Activated CD8-positive, alpha-beta memory T cell treated with anti-CD3 and anti-CD28 coated beads, Interleukin-2, amount 50 U/mL, for 4 hours (primary cell): ENCODE measurements around the gene MLYCD.

Experiments
- DNase-seq: peaks from one replicate; pipeline ENCODE4 v3.0.0-alpha.2; 2020

Gene MLYCD

GRCh38 chr16:83899978-83900377 is 1.1 kb downstream of the MLYCD start:
- DNase-seq = no peak

- DNase-seq = no peak
Measured at GRCh38 chr16:83900571-83900970, 1.7 kb downstream of the MLYCD start.

- DNase-seq = no peak
Measured at GRCh38 chr16:83901101-83901500, 2.2 kb downstream of the MLYCD start.

GRCh38 chr16:83903751-83904150 is 4.8 kb downstream of the MLYCD start:
- no peak for DNase-seq

GRCh38 chr16:83906683-83907082 is 7.8 kb downstream of the MLYCD start:
- no peak for DNase-seq

GRCh38 chr16:83907111-83907510 is 8.2 kb downstream of the MLYCD start:
- DNase-seq = no peak

GRCh38 chr16:83907631-83908250 is 8.8 kb downstream of the MLYCD start:
- DNase-seq = no peak

GRCh38 chr16:83908798-83909197 is 9.9 kb downstream of the MLYCD start:
- no peak for DNase-seq

GRCh38 chr16:83911290-83911689 is 12.4 kb downstream of the MLYCD start:
- no peak for DNase-seq

- DNase-seq = no peak
Measured at GRCh38 chr16:83912519-83913244, 13.8 kb downstream of the MLYCD start.

- DNase-seq = no peak
Measured at GRCh38 chr16:83913245-83913633, 14.3 kb downstream of the MLYCD start.

- DNase-seq = no peak
Measured at GRCh38 chr16:83914091-83914710, 15.3 kb downstream of the MLYCD start.

GRCh38 chr16:83915081-83915480 is 16.2 kb downstream of the MLYCD start:
- no peak for DNase-seq

- DNase-seq = no peak
Measured at GRCh38 chr16:83915491-83915890, 16.6 kb downstream of the MLYCD start.

GRCh38 chr16:83917152-83918120 is 18.5 kb downstream of the MLYCD start:
- no peak for DNase-seq

GRCh38 chr16:83920894-83921491 is 22.1 kb downstream of the MLYCD start:
- DNase-seq = no peak

GRCh38 chr16:83923581-83924365 is 24.9 kb downstream of the MLYCD start:
- DNase-seq = no peak

- no peak for DNase-seq
Measured at GRCh38 chr16:83924686-83925085, 25.8 kb downstream of the MLYCD start.

GRCh38 chr16:83925095-83925905 is 26.4 kb downstream of the MLYCD start:
- no peak for DNase-seq

GRCh38 chr16:83925957-83926725 is 27.2 kb downstream of the MLYCD start:
- DNase-seq = no peak
